ENCODE data around the gene RIOK1. TPM values are rescaled to one million over a fixed set of nuclear protein-coding genes. Genes with fewer than 3 reads are reported as not detected.
A peak's percentile ranks its signal among the peaks of the same experiment; 100 is the strongest.

RIOK1 gene
- total and polyA plus RNA-seq, 2 of the 8 experiments (the other 6 are each of a cell fraction or from before 2014, with no cell fraction given) = 11.8 to 26.9 TPM

DNA sequence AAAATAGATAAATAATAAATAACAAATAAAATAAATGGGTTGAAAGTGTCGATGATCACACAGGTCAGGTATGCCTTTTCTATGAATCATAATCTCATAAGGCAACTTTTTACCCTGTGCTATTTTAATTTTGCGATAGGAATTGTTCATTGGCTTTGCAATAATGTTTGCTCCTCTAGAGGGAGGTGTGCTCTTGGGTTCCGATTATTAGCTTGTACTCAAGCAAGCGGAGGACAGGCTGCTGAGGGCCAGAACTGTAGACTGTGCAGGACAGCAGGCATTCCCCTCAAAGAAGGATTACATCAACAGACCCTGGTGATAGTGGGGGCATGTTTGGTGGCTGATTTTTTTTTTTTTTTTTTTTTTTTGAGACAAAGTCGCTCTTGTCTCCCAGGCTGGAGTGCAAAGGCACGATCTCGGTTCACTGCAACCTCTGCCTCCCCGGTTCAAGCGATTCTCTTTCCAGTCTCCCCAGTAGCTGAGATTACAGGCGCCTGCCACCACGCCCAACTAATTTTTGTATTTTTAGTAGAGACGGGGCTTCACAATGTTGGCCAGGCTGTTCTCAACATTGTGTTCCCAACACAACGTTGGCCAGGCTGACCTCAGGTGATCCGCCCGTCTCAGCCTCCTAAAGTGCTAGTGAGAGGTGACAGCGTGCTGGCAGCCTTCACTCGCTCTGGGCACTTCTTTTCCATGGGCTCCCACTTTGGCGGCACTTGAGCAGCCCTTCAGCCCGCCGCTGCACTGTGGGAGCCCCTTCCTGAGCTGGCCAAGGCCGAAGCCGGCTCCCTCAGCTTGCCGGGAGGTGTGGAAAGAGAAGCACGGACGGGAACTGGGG, 35.6 kb downstream of the RIOK1 start:
- no peak overlapping the region for H2BK120ac ChIP-seq (replicated peaks; ENCODE audit: low read depth, low read length)
- TF ChIP-seq CHD2 (IDR thresholded peaks at IDR 0.05; ENCODE audit: low read length) (no peak), RAD21 (IDR thresholded peaks at IDR 0.05 in 1 of 2, conservative IDR thresholded peaks at IDR 0.05 in 1 of 2; ENCODE audit: low read depth in 2 of 2, low read length in 2 of 2) (peak; percentile 69 to 78), BRCA1 (IDR thresholded peaks at IDR 0.05; ENCODE audit: low read depth, low read length) (no peak), CBX8 (IDR thresholded peaks at IDR 0.05; ENCODE audit: borderline replicate concordance, low read depth, low read length) (no peak), EP300 (IDR thresholded peaks at IDR 0.05; ENCODE audit: borderline replicate concordance in 1 of 2, low read depth in 2 of 2, low read length in 2 of 2) (no peak), CREB1 (IDR thresholded peaks at IDR 0.05) (no peak), JUN (IDR thresholded peaks at IDR 0.05; ENCODE audit: low read depth, low read length) (no peak), MAFK (IDR thresholded peaks at IDR 0.05; ENCODE audit: low read depth, low read length) (no peak), SIN3A (conservative IDR thresholded peaks at IDR 0.05 in 1 of 2, IDR thresholded peaks at IDR 0.05 in 1 of 2; ENCODE audit: low read depth in 1 of 2, low read length in 2 of 2) (no peak), HDAC6 (IDR thresholded peaks at IDR 0.05; ENCODE audit: low read depth, low read length) (no peak)

More for the DNA sequence above, 35.6 kb downstream of the RIOK1 start:
- Histone ChIP-seq H3K79me1 (ENCODE audit: low read depth, low read length) (no peaks in the 10 kb centered on the region), H4K8ac (ENCODE audit: extremely low read depth, insufficient read depth, low read length) (no peak overlapping the region), H3K4me3 (ENCODE audit: extremely low read depth in 1 of 4, insufficient read depth in 2 of 4, low read depth in 3 of 4, low read length in 4 of 4) (no peak overlapping the region), H3K4me1 (replicated peaks in 1 of 4; ENCODE audit: control insufficient read depth in 3 of 4, insufficient read depth in 4 of 4, low read length in 3 of 4) (peaks cover 0 to 8% (median 5%) of the 10 kb centered on the region in 4 experiments; a peak in 5 of 7 replicates), H2AFZ (ENCODE audit: low read length) (no peak overlapping the region), H3K79me2 (ENCODE audit: control insufficient read depth in 1 of 2, insufficient read depth in 2 of 2, low read length in 2 of 2) (no peaks in the 10 kb centered on the region), H3K4ac (replicated peaks; ENCODE audit: insufficient read length, low read depth, low read length) (no peak overlapping the region), H4K5ac (ENCODE audit: insufficient read length, low read depth, low read length) (no peak overlapping the region), H3K9me3 (ENCODE audit: insufficient read depth in 2 of 2, low read depth in 1 of 2, low read length in 1 of 2) (no peaks in the 10 kb centered on the region), H3K36me3 (ENCODE audit: control insufficient read depth in 2 of 4, insufficient read depth in 4 of 4, low read length in 3 of 4) (no peaks in the 10 kb centered on the region), H3K23me2 (ENCODE audit: low read depth, low read length) (no peaks in the 10 kb centered on the region), H2BK20ac (ENCODE audit: low read length) (no peak overlapping the region), H2BK5ac (ENCODE audit: low read depth, low read length) (no peak overlapping the region), H3K14ac (ENCODE audit: insufficient read length) (no peak overlapping the region), H3K56ac (replicated peaks; ENCODE audit: insufficient read length, low read depth, low read length) (no peak overlapping the region), H4K91ac (replicated peaks; ENCODE audit: insufficient read length, low read length) (no peak overlapping the region), H3K27me3 (replicated peaks in 1 of 4; ENCODE audit: control insufficient read depth in 3 of 4, extremely low read depth in 1 of 4, insufficient read depth in 3 of 4, low read length in 3 of 4) (no peaks in the 10 kb centered on the region), H3K4me2 (ENCODE audit: insufficient read depth in 1 of 2, low read depth in 2 of 2, low read length in 2 of 2) (no peak overlapping the region), H3K27ac (ENCODE audit: low read depth, low read length) (no peak overlapping the region), H2AK5ac (ENCODE audit: low read depth, low read length) (no peak overlapping the region), H3K18ac (ENCODE audit: extremely low read depth, low read length) (no peak overlapping the region), H3K23ac (ENCODE audit: insufficient read length) (no peak overlapping the region), H2BK15ac (ENCODE audit: low read length) (no peak overlapping the region), H4K20me1 (replicated peaks in 1 of 2; ENCODE audit: control insufficient read depth in 1 of 2, insufficient read depth in 2 of 2, low read length in 2 of 2) (no peaks in the 10 kb centered on the region), H2BK12ac (ENCODE audit: low read depth, low read length) (no peak overlapping the region), H3K9ac (replicated peaks in 1 of 4; ENCODE audit: extremely low read depth in 1 of 4, low read depth in 3 of 4, low read length in 3 of 4) (no peak overlapping the region)
- FAIRE-seq = no peak
- ChIA-PET CTCF (ENCODE audit: partially characterized antibody) (interaction anchor here (0.6 to 1.9 kb wide), 22 partner anchors 12 to 270 kb away, joined by 3 to 6 read pairs (median 4); no protein-coding TSS in a partner anchor), POLR2A (ENCODE audit: partially characterized antibody) (no interaction called here)
- peak in 1 of 2 experiments; percentile 41 for DNase-seq (ENCODE audit: low read depth in 1 of 2, low spot score in 2 of 2)
- 92% methylated on average over 21 of the region's 25 CpGs; no CpG with 5 or more reads in 1 of the 2 experiments for WGBS, 2 experiments (ENCODE audit: extremely low coverage in 1 of 2, insufficient coverage in 1 of 2, insufficient read length in 1 of 2, insufficient replicate concordance in 2 of 2, low coverage in 1 of 2, low lambda C conversion rate in 2 of 2, missing lambda C conversion rate in 1 of 2)

Measured in H1 (cell line).